HepG2 (cell line): ENCODE measurements around the gene CYP27B1. TPM values are rescaled to one million over a fixed set of nuclear protein-coding genes. Genes with fewer than 3 reads are reported as not detected.

Experiments used
- ATAC-seq: fragments of 200-7000 bp; cut with Tn5 transposase; 3 replicates; pipeline ENCODE4 v1.9.1; 2020; ENCODE audit warnings: mild to moderate bottlenecking, moderate library complexity
- BruUV-seq: library from RNA; stranded (reverse); fragments of 400-500 nt; replicated peaks from 2 replicates; lab custom pipeline; 2021; lab: Mats Ljungman, UMichigan
- CTCF ChIA-PET: fragments of 300-600 bp; formaldehyde crosslinking; extraction: SDS; loops from one replicate; lab custom pipeline; 2021; ENCODE audit warnings: low total read pairs, inconsistent platforms, low intra/inter-chr PET ratio; lab: Yijun Ruan, JAX
- POLR2A ChIA-PET: fragments of 350-600 bp; sonication (Branson Sonifier 250); formaldehyde crosslinking; loops from one replicate; lab custom pipeline; 2020; ENCODE audit warnings: antibody characterized with exemption, inconsistent platforms; lab: Yijun Ruan, JAX
- DNase-seq: peaks from one replicate; pipeline ENCODE4 v3.0.0-alpha.2; 2015; ENCODE audit warnings: low spot score
- FAIRE-seq: peaks from 3 replicates; lab custom pipeline; 2011; peaks lifted over from hg19 to GRCh38; lab: Jason Lieb, UNC
- H2AFZ ChIP-seq: one replicate; pipeline ENCODE4 v1.6.1; 2011; ENCODE audit warnings: low read length, inconsistent platforms
- H3K27ac ChIP-seq: fragments of 300-600 bp; 3 replicates; pipeline ENCODE4 v1.8.0; 2011; ENCODE audit warnings: mixed run types, mild to moderate bottlenecking, mixed read lengths, low read length, inconsistent platforms; ENCODE audit not compliant: insufficient read depth; ENCODE audit errors: extremely low read length
- H3K27me3 ChIP-seq, 2 experiments: fragments of 200-600 bp in 1 of 2; 2 replicates in 1 of 2; 3 replicates in 1 of 2; pipeline versions ENCODE4 v1.6.0 to v1.8.0; 2011; ENCODE audit warnings: low read length in 2 of 2, mild to moderate bottlenecking in 2 of 2, moderate library complexity in 2 of 2, inconsistent platforms in 1 of 2; ENCODE audit not compliant: insufficient read depth in 2 of 2, control insufficient read depth in 1 of 2
- H3K36me3 ChIP-seq, 2 experiments: fragments of 200-600 bp in 1 of 2; replicated peaks in 1 of 2; 2 replicates in 1 of 2; 3 replicates in 1 of 2; pipeline versions ENCODE4 v1.5.1 to v1.8.0; 2011; ENCODE audit warnings: low read length in 2 of 2, inconsistent platforms in 1 of 2; ENCODE audit not compliant: insufficient read depth in 2 of 2, control insufficient read depth in 1 of 2
- H3K4me1 ChIP-seq: 2 replicates; pipeline ENCODE4 v1.5.1; 2012; ENCODE audit warnings: low read length, inconsistent platforms; ENCODE audit not compliant: insufficient read depth
- H3K4me2 ChIP-seq: 2 replicates; pipeline ENCODE4 v1.6.0; 2011; ENCODE audit warnings: low read depth, low read length, inconsistent platforms
- H3K4me3 ChIP-seq, 3 experiments: fragments of 200-600 bp in 1 of 3; sonication (generic), shearing (Covaris generic) in 1 of 3; replicated peaks in 1 of 3; 2 replicates each; pipeline ENCODE4 v1.5.1; 2011 to 2016; ENCODE audit warnings: low read length in 3 of 3, inconsistent platforms in 2 of 3, low read depth in 2 of 3, mild to moderate bottlenecking in 2 of 3, control low read depth in 1 of 3, mixed read lengths in 1 of 3; ENCODE audit not compliant: insufficient read depth in 1 of 3
- H3K79me2 ChIP-seq: one replicate; pipeline ENCODE4 v1.6.1; 2011; ENCODE audit warnings: low read length, inconsistent platforms; ENCODE audit not compliant: insufficient read depth
- H3K9ac ChIP-seq: 2 replicates; pipeline ENCODE4 v1.6.0; 2011; ENCODE audit warnings: mild to moderate bottlenecking, low read depth, low read length, inconsistent platforms; ENCODE audit not compliant: insufficient read depth
- H3K9me3 ChIP-seq: 2 replicates; pipeline ENCODE4 v1.5.1; 2012; ENCODE audit warnings: mild to moderate bottlenecking, low read length
- H4K20me1 ChIP-seq: 2 replicates; pipeline ENCODE4 v1.6.0; 2011; ENCODE audit warnings: inconsistent platforms, mild to moderate bottlenecking, low read length, moderate library complexity; ENCODE audit not compliant: insufficient read depth
- ARHGAP35 ChIP-seq: sonication (generic); formaldehyde crosslinking; IDR thresholded peaks from 2 replicates; pipeline ENCODE4 v1.9.0; 2022; ENCODE audit warnings: mild to moderate bottlenecking, inconsistent platforms, moderate library complexity, missing genetic modification reagents, borderline replicate concordance
- ELK4 ChIP-seq: sonication (generic); formaldehyde crosslinking; IDR thresholded peaks from 2 replicates; pipeline ENCODE4 v1.9.0; 2021; ENCODE audit warnings: missing genetic modification reagents, borderline replicate concordance
- GLMP ChIP-seq: sonication (generic); formaldehyde crosslinking; IDR thresholded peaks from 2 replicates; pipeline ENCODE4 v1.9.0; 2021; ENCODE audit warnings: missing genetic modification reagents, mild to moderate bottlenecking, borderline replicate concordance
- SATB2 ChIP-seq: sonication (generic); formaldehyde crosslinking; IDR thresholded peaks from 2 replicates; pipeline ENCODE4 v1.5.0; 2020; ENCODE audit warnings: missing genetic modification reagents
- SP4 ChIP-seq: sonication (generic); formaldehyde crosslinking; IDR thresholded peaks from 2 replicates; pipeline ENCODE4 v1.8.1; 2023; ENCODE audit warnings: mild to moderate bottlenecking, missing genetic modification reagents
- ZNF264 ChIP-seq: sonication (generic); formaldehyde crosslinking; IDR thresholded peaks from 2 replicates; pipeline ENCODE4 v1.4.0; 2020; ENCODE audit warnings: missing genetic modification reagents
- ZNF34 ChIP-seq: sonication (generic); formaldehyde crosslinking; IDR thresholded peaks from 2 replicates; pipeline ENCODE4 v1.4.0; 2020; ENCODE audit warnings: mild to moderate bottlenecking, missing genetic modification reagents, borderline replicate concordance
- ZNF7 ChIP-seq: IDR thresholded peaks from 2 replicates; pipeline ENCODE4 v1.6.1; 2016; ENCODE audit warnings: missing biosample characterization, missing genetic modification reagents
- WGBS: methylation state at CpG from one replicate; pipeline ENCODE4 v1.1.6; 2017; ENCODE audit warnings: low lambda C conversion rate; 5-methylcytosine and 5-hydroxymethylcytosine counted together
- in situ Hi-C: cut with HindIII; loops from 2 replicates; pipeline ENCODE4 v1.10.0; 2017; ENCODE audit warnings: low pct_unique_long_range_greater_than_20kb; ENCODE audit not compliant: extremely low pct_ligation_motif_present
- intact Hi-C: fragments of 100-400 bp; cut with micrococcal nuclease; formaldehyde crosslinking; loops from one replicate; pipeline ENCODE4 v1.10.0; 2022; ENCODE audit not compliant: unreplicated experiment
- polyA plus RNA-seq, 8 experiments: library from polyadenylated mRNA; depleted of rRNA in 3 of 8; stranded (reverse) in 7 of 8; unstranded in 1 of 8; fragments of >200 nt; fragmentation: Illumina TruSeq in 4 of 8; extraction: Trizol in 4 of 8; gene quantifications; 2 replicates each; pipeline versions ENCODE4 v1.2.1 to v1.2.3, GENCODE V29; 2011 to 2016; ENCODE audit warnings: low read depth in 4 of 8, missing spikeins in 1 of 8, mixed read lengths in 1 of 8; ENCODE audit not compliant: insufficient read depth in 1 of 8
- total RNA-seq, 5 experiments: library from RNA; depleted of rRNA; stranded (reverse); fragments of >200 nt; fragmentation: Illumina TruSeq; extraction: Trizol; gene quantifications; 2 replicates each; pipeline ENCODE4 v1.2.3, GENCODE V29; 2016; ENCODE audit warnings: low read depth in 1 of 5
- TF ChIP-seq, protein P1 (sequence below): sonication (generic); formaldehyde crosslinking; IDR thresholded peaks from 2 replicates; pipeline ENCODE4 v1.4.0; 2020; ENCODE audit warnings: missing genetic modification reagents
- TF ChIP-seq, protein P2 (sequence below): sonication (generic); formaldehyde crosslinking; IDR thresholded peaks from 2 replicates; pipeline ENCODE4 v1.8.1; 2023; ENCODE audit warnings: mild to moderate bottlenecking, moderate library complexity, missing genetic modification reagents
- TF ChIP-seq, protein P3 (sequence below): sonication (generic); formaldehyde crosslinking; IDR thresholded peaks from 2 replicates; pipeline ENCODE4 v1.4.0; 2020; ENCODE audit warnings: missing genetic modification reagents

The CYP27B1 gene
- total and polyA plus RNA-seq, 2 of the 13 experiments (the other 11 are each of a cell fraction or from before 2014, with no cell fraction given): 2.3 to 3.0 TPM

- TF ChIP-seq ARHGAP35 (no peak; the same call in 1 of the 2 replicates), SP4 (peak; percentile 38; the same call in 1 of the 2 replicates)
These were observed 11.2 kb downstream of the CYP27B1 start (continued) for GRCh38 chr12:57755454-57756372.

DNA sequence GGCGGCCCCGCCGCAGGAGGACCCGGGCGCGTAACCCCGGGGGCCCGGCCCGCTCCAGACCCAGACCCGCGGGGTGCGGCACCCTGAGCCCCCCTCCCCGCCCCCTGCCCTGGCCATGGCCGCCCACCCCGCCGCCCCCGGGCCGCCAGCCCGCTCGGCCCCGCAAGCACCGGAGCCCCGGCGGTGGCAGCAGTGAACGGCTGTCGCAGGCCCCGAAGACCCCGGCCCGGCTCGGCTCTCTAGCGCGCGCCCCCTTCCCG lies 11.8 kb downstream of the CYP27B1 start:
- 0 out of 2 replicates have a peak, but pooled peaks cover 5% of the 10 kb centered on the region for H4K20me1 ChIP-seq
- FAIRE-seq (no peak), DNase-seq (no peak), ATAC-seq (no peak)
- peak overlapping the region; percentile 67 for H3K27ac ChIP-seq
- intact Hi-C loops (no loop called here), in situ Hi-C loops (no loop called here)
- POLR2A ChIA-PET: interaction anchor here (0.7 to 3.0 kb wide), 2 partner anchors 17 to 236 kb away, joined by 3 to 14 read pairs; partner anchors contain the start of genes EEF1AKMT3 and METTL1
- CTCF ChIA-PET: no interaction called here
- peak overlapping the region; percentile 21; the same call in 1 of the 2 replicates for H3K4me2 ChIP-seq
- H3K9ac ChIP-seq: peak overlapping the region; percentile 45; the same call in 1 of the 2 replicates
- peaks cover 6 to 8% of the 10 kb centered on the region in 2 experiments; a peak in 3 of 5 replicates for H3K36me3 ChIP-seq
- H3K4me3 ChIP-seq: peak overlapping the region; percentile 37 to 82 (median 81); a peak in 4 of 6 replicates
- no peaks in the 10 kb centered on the region for H3K9me3 ChIP-seq
- peaks cover 23% of the 10 kb centered on the region for H3K79me2 ChIP-seq
- WGBS: 0% methylated on average over 6 of the region's 34 CpGs
- H3K27me3 ChIP-seq: no peaks in the 10 kb centered on the region; a peak in 1 of 5 replicates
- H3K4me1 ChIP-seq: peaks cover 43% of the 10 kb centered on the region
- H2AFZ ChIP-seq: no peak overlapping the region
- no TSS peak for BruUV-seq
- TF ChIP-seq, protein P1, sequence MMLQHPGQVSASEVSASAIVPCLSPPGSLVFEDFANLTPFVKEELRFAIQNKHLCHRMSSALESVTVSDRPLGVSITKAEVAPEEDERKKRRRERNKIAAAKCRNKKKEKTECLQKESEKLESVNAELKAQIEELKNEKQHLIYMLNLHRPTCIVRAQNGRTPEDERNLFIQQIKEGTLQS (CRISPR knock-in tag): no peak
- TF ChIP-seq ZNF34: no peak
- no peak for TF ChIP-seq ZNF7
- TF ChIP-seq, protein P2, sequence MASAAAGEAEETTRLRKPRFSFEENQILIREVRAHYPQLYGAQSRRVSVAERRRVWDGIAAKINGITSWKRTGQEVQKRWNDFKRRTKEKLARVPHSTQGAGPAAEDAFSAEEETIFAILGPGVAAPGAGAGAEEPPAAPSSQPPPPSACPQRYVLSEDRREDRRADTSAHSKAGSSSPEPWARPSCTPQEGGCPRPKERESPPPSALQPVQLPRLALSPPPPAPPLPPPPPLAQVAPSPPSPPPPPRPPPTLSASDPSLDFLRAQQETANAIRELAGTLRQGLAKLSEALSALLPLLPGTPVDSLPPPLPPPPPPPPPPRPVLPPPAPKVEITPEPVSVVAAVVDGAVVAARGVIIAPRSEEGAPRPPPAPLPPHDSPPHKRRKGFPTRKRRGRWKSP: no peak
- no peak for TF ChIP-seq GLMP (CRISPR knock-in tag)
- TF ChIP-seq ZNF264 (CRISPR knock-in tag): no peak
- TF ChIP-seq, protein P3, sequence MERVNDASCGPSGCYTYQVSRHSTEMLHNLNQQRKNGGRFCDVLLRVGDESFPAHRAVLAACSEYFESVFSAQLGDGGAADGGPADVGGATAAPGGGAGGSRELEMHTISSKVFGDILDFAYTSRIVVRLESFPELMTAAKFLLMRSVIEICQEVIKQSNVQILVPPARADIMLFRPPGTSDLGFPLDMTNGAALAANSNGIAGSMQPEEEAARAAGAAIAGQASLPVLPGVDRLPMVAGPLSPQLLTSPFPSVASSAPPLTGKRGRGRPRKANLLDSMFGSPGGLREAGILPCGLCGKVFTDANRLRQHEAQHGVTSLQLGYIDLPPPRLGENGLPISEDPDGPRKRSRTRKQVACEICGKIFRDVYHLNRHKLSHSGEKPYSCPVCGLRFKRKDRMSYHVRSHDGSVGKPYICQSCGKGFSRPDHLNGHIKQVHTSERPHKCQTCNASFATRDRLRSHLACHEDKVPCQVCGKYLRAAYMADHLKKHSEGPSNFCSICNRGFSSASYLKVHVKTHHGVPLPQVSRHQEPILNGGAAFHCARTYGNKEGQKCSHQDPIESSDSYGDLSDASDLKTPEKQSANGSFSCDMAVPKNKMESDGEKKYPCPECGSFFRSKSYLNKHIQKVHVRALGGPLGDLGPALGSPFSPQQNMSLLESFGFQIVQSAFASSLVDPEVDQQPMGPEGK: no peak
- no peak for TF ChIP-seq SATB2 (CRISPR knock-in tag)
- no peak for TF ChIP-seq ELK4
